ENCODE results near the gene FGFR1OP2. TPM values are rescaled to one million over a fixed set of nuclear protein-coding genes. Genes with fewer than 3 reads are reported as not detected.
A peak's percentile ranks its signal among the peaks of the same experiment; 100 is the strongest.

Gene FGFR1OP2
- total RNA-seq, 2 donors from 2014 or later = 51.3 to 77.4 TPM

- H3K9me3 Mint-ChIP-seq = no peaks in the 10 kb centered on the region
- no peak overlapping the region for H3K27ac Mint-ChIP-seq
These were observed 31.9 kb downstream of the FGFR1OP2 start for GRCh38 chr12:26970136-26970535.

GRCh38 chr12:26971963-26972362 lies 33.7 kb downstream of the FGFR1OP2 start:
- no peaks in the 10 kb centered on the region for H3K9me3 Mint-ChIP-seq
- peaks cover 57% of the 10 kb centered on the region for H3K36me3 Mint-ChIP-seq (ENCODE audit: low read depth)
- peaks cover 20% of the 10 kb centered on the region for H3K4me1 Mint-ChIP-seq
- peak overlapping the region; percentile 39 for H3K4me3 Mint-ChIP-seq
- ATAC-seq (replicated peaks) = peak; percentile 100
- no peaks in the 10 kb centered on the region for H3K27me3 Mint-ChIP-seq
- H3K27ac Mint-ChIP-seq = no peak overlapping the region

More at GRCh38 chr12:26970136-26970535, 31.9 kb downstream of the FGFR1OP2 start:
- Mint-ChIP-seq H3K4me3 (no peak overlapping the region), H3K27me3 (no peaks in the 10 kb centered on the region), H3K36me3 (ENCODE audit: low read depth) (peaks cover 59% of the 10 kb centered on the region), H3K4me1 (peaks cover 16% of the 10 kb centered on the region)
- ATAC-seq (replicated peaks) = no peak

- Mint-ChIP-seq H3K27me3 (no peaks in the 10 kb centered on the region), H3K9me3 (no peaks in the 10 kb centered on the region), H3K27ac (no peak overlapping the region), H3K4me1 (peaks cover 12% of the 10 kb centered on the region), H3K36me3 (ENCODE audit: low read depth) (peaks cover 50% of the 10 kb centered on the region), H3K4me3 (no peak overlapping the region)
- no peak for ATAC-seq (replicated peaks)
These were observed 38.4 kb downstream of the FGFR1OP2 start for GRCh38 chr12:26976687-26977086.

- Mint-ChIP-seq H3K27ac (no peak overlapping the region), H3K27me3 (no peaks in the 10 kb centered on the region)
- no peak for ATAC-seq (replicated peaks)
These were observed 40.5 kb downstream of the FGFR1OP2 start for GRCh38 chr12:26978801-26979200.

GRCh38 chr12:26979733-26980132 lies 41.5 kb downstream of the FGFR1OP2 start:
- peaks cover 4% of the 10 kb centered on the region for H3K4me1 Mint-ChIP-seq
- H3K36me3 Mint-ChIP-seq (ENCODE audit: low read depth) = peaks cover 52% of the 10 kb centered on the region
- no peak overlapping the region for H3K4me3 Mint-ChIP-seq
- H3K27ac Mint-ChIP-seq = no peak overlapping the region
- ATAC-seq (replicated peaks) = no peak
- no peaks in the 10 kb centered on the region for H3K27me3 Mint-ChIP-seq
- H3K9me3 Mint-ChIP-seq = no peaks in the 10 kb centered on the region

More at GRCh38 chr12:26978801-26979200, 40.5 kb downstream of the FGFR1OP2 start:
- Mint-ChIP-seq H3K4me3 (no peak overlapping the region), H3K36me3 (ENCODE audit: low read depth) (peaks cover 54% of the 10 kb centered on the region), H3K9me3 (no peaks in the 10 kb centered on the region), H3K4me1 (peaks cover 7% of the 10 kb centered on the region)

- no peaks in the 10 kb centered on the region for H3K4me1 Mint-ChIP-seq
- no peak overlapping the region for H3K27ac Mint-ChIP-seq
- H3K36me3 Mint-ChIP-seq (ENCODE audit: low read depth) = peaks cover 57% of the 10 kb centered on the region
- H3K9me3 Mint-ChIP-seq = peaks cover 4% of the 10 kb centered on the region
- no peaks in the 10 kb centered on the region for H3K27me3 Mint-ChIP-seq
- no peak for ATAC-seq (replicated peaks)
- no peak overlapping the region for H3K4me3 Mint-ChIP-seq
These were observed 44.6 kb downstream of the FGFR1OP2 start for GRCh38 chr12:26982866-26983265.

- peaks cover 68% of the 10 kb centered on the region for H3K36me3 Mint-ChIP-seq (ENCODE audit: low read depth)
These were observed 49.6 kb downstream of the FGFR1OP2 start for GRCh38 chr12:26987634-26988424.

GRCh38 chr12:26988703-26989102 lies 50.4 kb downstream of the FGFR1OP2 start:
- Mint-ChIP-seq H3K27me3 (no peaks in the 10 kb centered on the region), H3K36me3 (ENCODE audit: low read depth) (peaks cover 69% of the 10 kb centered on the region), H3K4me1 (no peaks in the 10 kb centered on the region), H3K27ac (no peak overlapping the region), H3K4me3 (no peak overlapping the region), H3K9me3 (peaks cover 4% of the 10 kb centered on the region)
- ATAC-seq (replicated peaks) = no peak

More at GRCh38 chr12:26987634-26988424, 49.6 kb downstream of the FGFR1OP2 start:
- peaks cover 4% of the 10 kb centered on the region for H3K9me3 Mint-ChIP-seq
- H3K4me1 Mint-ChIP-seq = no peaks in the 10 kb centered on the region
- no peaks in the 10 kb centered on the region for H3K27me3 Mint-ChIP-seq
- ATAC-seq (replicated peaks) = no peak
- H3K4me3 Mint-ChIP-seq = no peak overlapping the region
- peak overlapping the region; percentile 1 for H3K27ac Mint-ChIP-seq

- H3K4me3 Mint-ChIP-seq = no peak overlapping the region
- no peak for ATAC-seq (replicated peaks)
- no peaks in the 10 kb centered on the region for H3K27me3 Mint-ChIP-seq
- H3K4me1 Mint-ChIP-seq = no peaks in the 10 kb centered on the region
- H3K27ac Mint-ChIP-seq = peak overlapping the region; percentile 18
- peaks cover 4% of the 10 kb centered on the region for H3K9me3 Mint-ChIP-seq
- H3K36me3 Mint-ChIP-seq (ENCODE audit: low read depth) = peaks cover 69% of the 10 kb centered on the region
These were observed 51.6 kb downstream of the FGFR1OP2 start for GRCh38 chr12:26989873-26990272.

- no peaks in the 10 kb centered on the region for H3K27me3 Mint-ChIP-seq
- H3K36me3 Mint-ChIP-seq (ENCODE audit: low read depth) = peaks cover 77% of the 10 kb centered on the region
- H3K9me3 Mint-ChIP-seq = no peaks in the 10 kb centered on the region
- no peaks in the 10 kb centered on the region for H3K4me1 Mint-ChIP-seq
- ATAC-seq (replicated peaks) = no peak
- H3K4me3 Mint-ChIP-seq = no peak overlapping the region
- H3K27ac Mint-ChIP-seq = no peak overlapping the region
These were observed 53.6 kb downstream of the FGFR1OP2 start for GRCh38 chr12:26991826-26992225.

- Mint-ChIP-seq H3K27ac (no peak overlapping the region), H3K9me3 (no peaks in the 10 kb centered on the region), H3K4me1 (peaks cover 7% of the 10 kb centered on the region), H3K4me3 (no peak overlapping the region), H3K36me3 (ENCODE audit: low read depth) (peaks cover 76% of the 10 kb centered on the region), H3K27me3 (no peaks in the 10 kb centered on the region)
- ATAC-seq (replicated peaks) = no peak
These were observed 55.8 kb downstream of the FGFR1OP2 start for GRCh38 chr12:26994109-26994508.

GRCh38 chr12:26995706-26996105 lies 57.4 kb downstream of the FGFR1OP2 start:
- peaks cover 72% of the 10 kb centered on the region for H3K36me3 Mint-ChIP-seq (ENCODE audit: low read depth)
- H3K27ac Mint-ChIP-seq = no peak overlapping the region
- no peaks in the 10 kb centered on the region for H3K27me3 Mint-ChIP-seq
- ATAC-seq (replicated peaks) = no peak
- peaks cover 9% of the 10 kb centered on the region for H3K4me1 Mint-ChIP-seq
- no peaks in the 10 kb centered on the region for H3K9me3 Mint-ChIP-seq
- H3K4me3 Mint-ChIP-seq = no peak overlapping the region

GRCh38 chr12:26997003-26997402 lies 58.7 kb downstream of the FGFR1OP2 start:
- Mint-ChIP-seq H3K36me3 (ENCODE audit: low read depth) (peaks cover 72% of the 10 kb centered on the region), H3K4me1 (peaks cover 17% of the 10 kb centered on the region), H3K9me3 (no peaks in the 10 kb centered on the region), H3K27ac (no peak overlapping the region), H3K27me3 (no peaks in the 10 kb centered on the region), H3K4me3 (no peak overlapping the region)
- no peak for ATAC-seq (replicated peaks)

- Mint-ChIP-seq H3K9me3 (no peaks in the 10 kb centered on the region), H3K36me3 (ENCODE audit: low read depth) (peaks cover 48% of the 10 kb centered on the region), H3K27ac (peak overlapping the region; percentile 61), H3K4me3 (no peak overlapping the region), H3K27me3 (no peaks in the 10 kb centered on the region), H3K4me1 (peaks cover 23% of the 10 kb centered on the region)
- no peak for ATAC-seq (replicated peaks)
These were observed 62.7 kb downstream of the FGFR1OP2 start for GRCh38 chr12:27000961-27001360.

- Mint-ChIP-seq H3K27ac (peak overlapping the region; percentile 9), H3K4me3 (no peak overlapping the region), H3K4me1 (peaks cover 23% of the 10 kb centered on the region), H3K36me3 (ENCODE audit: low read depth) (peaks cover 42% of the 10 kb centered on the region), H3K9me3 (no peaks in the 10 kb centered on the region), H3K27me3 (no peaks in the 10 kb centered on the region)
- no peak for ATAC-seq (replicated peaks)
These were observed 63.4 kb downstream of the FGFR1OP2 start for GRCh38 chr12:27001663-27002062.

All from activated T-helper 17 cell treated with anti-CD3 and anti-CD28 coated beads, Interleukin-2, amount 50 U/mL, for 72 hours (primary cell).